Putamen (tissue), 1 donor: Measurements from ENCODE around the gene TNIP3.
A peak's percentile ranks its signal among the peaks of the same experiment; 100 is the strongest.

Experiments used
- DNase-seq: peaks from one replicate; pipeline ENCODE4 v3.0.0-alpha.2; 2016; ENCODE audit warnings: low spot score

The TNIP3 gene

DNA sequence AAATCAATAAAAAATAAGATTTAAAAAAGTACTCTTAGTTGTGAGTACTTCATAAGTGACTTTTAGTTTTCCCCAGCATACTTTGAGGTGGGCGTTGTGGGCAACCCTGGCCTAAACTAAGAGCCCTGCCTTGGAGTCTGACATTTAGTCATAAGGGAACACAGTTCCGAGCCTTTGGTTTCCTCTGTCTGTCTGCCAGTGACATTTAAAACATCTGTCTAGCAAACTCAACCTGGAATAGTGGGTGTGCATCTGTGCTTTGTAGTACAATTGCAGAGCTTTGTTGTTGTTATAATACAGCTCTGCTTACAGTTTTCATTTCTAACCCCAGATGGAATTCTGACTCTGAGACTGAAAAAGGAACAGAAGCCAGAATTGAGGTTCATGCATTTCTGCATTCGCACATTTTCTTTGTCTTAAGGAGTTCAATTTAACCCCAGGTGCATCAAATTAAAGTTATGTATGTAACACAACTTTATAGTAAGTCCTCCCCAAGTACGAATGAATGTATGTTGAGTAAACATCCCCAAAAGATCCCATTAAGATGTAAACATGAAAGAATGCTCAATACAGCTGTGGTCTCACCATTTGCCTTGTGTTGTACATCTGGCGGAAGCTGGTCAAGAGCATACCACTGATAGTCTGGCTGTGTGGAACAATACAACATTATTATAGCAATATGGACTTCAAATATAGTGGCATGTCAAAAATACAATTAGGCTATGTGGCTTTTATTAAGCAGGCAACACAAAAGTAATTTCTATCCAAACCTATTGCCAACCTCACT lies 25.9 kb downstream of the TNIP3 start:
- DNase-seq: no peak

- DNase-seq: no peak
Observed at GRCh38 chr4:121130326-121130660, 33.8 kb downstream of the TNIP3 start.

DNA sequence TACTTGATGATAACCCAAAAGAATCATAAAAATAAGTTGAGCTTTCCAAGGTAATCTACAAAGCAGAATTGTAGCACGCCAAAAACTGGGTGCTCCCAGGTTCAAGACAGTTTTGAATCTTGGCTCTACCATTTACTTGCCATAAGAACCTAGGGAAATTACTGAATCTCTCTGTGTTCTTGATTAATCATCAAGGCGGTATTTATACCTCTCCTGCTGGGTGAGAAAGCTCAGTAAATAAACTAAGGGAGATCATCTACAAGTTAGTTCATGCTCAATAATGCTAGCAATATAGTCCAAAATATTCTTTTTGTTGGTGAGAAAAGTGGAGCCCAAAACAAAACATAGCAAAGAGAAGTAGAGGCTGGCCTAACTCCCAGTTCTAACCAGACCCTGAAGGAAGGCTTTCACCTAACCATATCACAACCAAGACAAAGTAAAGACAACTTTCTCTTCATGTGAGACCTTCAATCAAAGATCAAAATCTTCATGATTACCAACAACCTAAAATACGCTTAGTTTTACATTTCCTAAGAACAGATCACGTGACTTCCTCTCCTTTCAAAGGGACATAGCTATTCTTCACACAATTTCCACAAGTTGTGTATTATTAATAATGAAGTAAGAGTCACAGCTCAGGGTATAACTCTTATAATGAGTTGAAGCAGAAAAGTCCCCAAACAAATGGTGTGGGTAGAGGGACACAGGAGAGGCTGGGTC lies 34.4 kb downstream of the TNIP3 start:
- DNase-seq: no peak

- no peak for DNase-seq
Observed at GRCh38 chr4:121127100-121127499, 37.0 kb downstream of the TNIP3 start.

DNA sequence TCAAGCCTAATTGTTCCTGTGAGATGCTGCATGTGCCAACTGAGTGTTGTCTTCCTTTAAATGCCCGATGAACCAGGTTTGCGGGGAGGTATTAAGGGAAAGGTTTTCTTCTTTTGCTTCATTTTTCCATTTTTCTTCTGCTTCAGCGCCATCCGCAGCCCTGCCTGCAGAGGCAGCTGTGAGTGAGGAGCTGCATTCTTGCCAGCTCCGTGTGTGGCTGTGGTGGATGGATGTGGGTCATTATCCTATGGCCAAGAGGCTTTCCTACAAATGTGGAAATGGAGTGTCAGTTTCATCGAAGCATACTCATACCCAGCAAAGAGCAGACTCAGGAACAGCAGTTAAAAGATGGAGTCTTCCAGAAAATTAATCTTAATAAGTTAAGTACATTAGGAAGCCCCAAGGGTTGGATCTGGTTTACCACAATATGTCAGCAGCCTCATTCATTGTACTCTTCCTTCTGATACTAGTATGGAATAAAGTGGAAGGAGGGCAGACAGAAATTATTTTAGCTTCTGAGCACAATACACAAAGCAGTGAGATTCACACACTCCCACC lies 37.6 kb downstream of the TNIP3 start:
- no peak for DNase-seq

DNA sequence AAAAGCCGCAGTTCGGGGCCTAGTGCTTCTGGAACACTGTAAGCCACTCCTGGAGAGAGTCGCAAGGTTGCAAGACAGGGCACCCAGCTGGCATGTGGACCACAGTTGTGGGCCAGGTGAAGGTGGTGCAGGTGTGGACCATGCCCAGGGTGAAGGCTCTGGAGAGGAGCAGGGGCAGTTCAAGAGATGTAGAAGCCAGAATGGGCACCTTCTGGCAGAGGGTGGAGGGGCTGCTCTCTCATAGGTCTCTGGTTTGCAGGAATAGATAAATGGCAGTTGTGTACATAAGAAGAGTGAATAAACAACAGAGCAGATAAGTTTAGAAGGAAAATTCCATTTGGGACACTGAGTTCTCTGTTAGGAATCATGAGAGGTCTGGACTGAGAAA lies 38.6 kb downstream of the TNIP3 start:
- no peak for DNase-seq

DNA sequence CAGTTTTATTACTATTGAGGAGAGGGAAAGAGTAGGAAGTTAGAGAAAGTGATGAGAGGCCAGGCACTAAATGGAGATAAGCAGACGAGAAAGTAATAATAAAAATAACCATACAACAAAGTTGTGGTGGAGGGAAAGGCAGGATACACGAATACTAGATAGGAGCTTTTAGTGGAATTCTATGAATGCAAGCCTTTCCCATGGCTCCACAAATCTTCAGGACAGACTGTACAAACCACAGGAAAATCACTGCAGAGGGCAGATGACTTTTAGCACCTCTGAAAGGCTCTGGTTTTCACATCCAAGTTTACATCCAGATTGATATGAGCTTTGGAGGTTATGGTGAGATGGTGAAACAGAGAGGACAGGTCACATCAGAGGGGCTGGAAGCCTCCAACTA lies 41.5 kb downstream of the TNIP3 start:
- no peak for DNase-seq

DNA sequence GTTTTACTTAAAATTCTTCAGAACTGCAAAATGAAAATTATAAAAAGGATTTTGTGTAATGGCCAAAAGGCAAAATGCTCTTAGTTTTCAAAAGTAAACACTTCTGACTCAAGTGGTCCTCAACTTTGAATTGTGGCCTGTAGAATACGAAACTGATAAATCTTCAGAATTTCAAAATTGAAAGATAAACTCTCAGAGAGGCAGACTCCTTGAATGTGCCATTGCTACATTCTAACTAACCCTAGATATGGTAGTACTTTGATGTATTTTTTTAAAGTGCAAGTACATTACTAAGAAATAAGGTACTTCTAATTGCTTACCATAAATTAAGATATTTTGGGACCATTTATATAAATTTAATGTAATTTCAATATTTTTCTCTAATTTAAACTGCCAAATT lies 44.4 kb downstream of the TNIP3 start:
- DNase-seq: no peak

DNA sequence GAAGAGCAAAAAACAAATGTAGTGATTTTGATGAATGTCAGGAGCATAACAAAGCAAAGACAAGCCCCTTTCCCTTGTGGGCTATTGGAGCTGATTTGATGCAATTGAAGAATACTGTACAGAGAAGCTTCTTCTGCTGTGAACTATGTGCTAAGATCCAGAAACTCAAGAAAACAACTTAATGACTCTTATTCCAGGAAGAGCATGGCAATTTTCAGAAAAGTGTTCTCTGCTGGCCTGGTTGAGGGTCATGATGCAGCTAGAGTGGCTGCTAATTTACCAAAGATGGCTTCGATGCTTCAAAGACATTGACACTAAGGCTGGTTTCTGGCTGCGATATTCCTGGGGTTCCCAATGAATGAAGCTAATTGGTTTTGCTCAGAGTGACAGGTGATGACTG lies 45.8 kb downstream of the TNIP3 start:
- peak; percentile 19 for DNase-seq

DNA sequence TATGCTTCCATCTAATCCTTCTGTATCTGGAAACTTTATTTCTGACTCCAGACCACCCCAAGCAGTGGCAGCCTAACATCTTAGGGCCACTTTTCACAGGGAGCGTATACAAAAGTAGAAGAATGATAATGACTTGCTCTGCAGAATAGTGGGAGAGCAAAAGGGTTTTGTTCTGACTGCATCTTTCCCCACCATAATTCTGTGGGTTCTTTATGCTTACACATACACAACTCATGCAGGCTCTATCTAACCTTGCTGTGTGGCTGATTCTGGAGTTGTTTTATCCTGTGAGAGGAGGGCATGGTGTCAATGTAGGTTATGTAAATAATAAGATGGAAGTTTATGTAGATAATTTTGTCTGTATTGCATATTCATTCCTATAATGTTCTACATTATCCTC lies 49.4 kb downstream of the TNIP3 start:
- no peak for DNase-seq

GRCh38 chr4:121112530-121112929 lies 51.6 kb downstream of the TNIP3 start:
- DNase-seq: no peak

DNA sequence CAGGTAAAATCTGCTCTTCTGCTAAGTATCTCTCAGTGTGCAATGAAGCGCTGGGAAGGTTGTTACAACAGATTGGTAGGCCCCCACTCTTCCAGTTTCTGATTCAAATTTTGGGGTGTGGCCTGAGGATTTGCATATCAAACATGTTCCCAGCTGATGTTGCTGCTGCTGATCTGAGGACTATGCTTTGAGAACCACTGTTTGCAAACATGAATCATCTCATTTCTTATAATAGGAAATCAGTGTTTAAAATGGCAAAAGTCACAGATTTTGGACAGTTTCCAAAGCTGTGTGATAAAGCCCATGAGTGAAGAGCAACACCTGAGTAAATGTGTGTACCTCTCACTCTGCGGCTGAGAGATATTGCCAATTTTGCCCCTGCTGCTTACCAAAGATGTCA lies 55.6 kb downstream of the TNIP3 start:
- DNase-seq: no peak

DNA sequence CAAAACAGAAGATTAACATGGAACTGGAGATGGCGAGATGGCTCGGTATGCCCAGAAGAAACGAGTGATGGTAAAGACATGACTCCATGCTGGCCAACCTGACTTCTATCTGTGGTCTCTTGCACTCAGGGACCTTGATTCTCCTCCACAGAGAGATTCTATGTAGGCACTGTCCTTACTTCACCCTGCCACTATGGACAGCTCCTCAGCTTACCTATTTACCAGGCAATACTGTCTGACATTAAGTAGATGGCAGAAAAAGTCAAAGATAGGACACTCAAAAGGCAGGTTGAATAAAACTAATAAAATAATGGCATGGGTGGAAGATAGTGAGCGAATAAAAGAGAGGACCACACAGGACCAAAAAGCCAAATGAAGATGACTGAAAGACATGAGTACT lies 56.6 kb downstream of the TNIP3 start:
- DNase-seq: no peak

DNA sequence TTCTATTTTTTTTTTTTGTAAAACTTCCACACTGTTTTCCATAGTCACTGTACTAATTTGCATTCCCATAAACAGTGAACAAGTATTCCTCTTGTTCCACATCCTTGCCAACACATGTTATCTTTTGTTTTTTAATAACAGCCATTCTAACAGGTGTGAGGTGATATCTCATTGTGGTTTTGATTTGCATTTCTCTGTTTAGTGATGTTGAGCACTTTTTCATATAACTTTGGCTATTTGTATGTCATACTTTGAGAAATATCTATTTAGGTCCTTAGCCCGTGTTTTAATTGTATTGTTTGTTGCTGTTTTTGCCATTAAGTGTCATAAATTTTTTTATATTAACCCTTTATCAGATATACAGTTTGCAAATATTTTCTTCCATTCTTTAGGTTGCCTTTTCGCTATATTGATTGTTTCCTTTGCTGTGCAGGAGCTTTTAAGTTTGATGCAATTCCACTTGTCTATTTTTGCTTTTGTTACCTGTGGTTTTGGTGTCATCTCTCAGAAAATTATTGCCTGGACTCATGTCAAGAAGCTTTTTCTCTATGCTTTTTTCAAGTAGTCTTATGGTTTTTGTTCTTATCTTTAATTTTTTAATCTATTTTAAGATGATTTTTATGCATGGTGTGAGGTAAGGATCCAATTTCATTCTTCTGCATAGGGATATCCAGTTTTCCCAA lies 63.9 kb downstream of the TNIP3 start:
- DNase-seq: no peak

DNA sequence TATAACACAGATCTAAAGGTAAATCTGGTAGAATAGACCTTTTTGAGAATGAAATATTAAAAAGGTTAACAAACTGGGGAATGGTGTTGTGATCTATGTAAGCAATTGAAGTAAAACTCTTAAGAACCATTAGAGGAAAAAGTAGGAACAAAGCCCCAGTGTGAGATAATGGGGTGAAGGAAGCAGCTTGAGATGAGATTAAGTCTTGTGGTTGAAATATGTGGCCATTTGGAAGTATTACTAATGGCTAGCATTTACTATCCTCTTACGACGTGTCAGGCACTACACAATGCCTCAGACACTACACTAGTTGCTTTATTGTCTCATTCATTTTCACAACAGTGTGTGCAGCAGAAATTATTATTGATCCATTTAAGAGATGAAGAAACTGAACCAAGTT lies 65.9 kb downstream of the TNIP3 start:
- no peak for DNase-seq

DNA sequence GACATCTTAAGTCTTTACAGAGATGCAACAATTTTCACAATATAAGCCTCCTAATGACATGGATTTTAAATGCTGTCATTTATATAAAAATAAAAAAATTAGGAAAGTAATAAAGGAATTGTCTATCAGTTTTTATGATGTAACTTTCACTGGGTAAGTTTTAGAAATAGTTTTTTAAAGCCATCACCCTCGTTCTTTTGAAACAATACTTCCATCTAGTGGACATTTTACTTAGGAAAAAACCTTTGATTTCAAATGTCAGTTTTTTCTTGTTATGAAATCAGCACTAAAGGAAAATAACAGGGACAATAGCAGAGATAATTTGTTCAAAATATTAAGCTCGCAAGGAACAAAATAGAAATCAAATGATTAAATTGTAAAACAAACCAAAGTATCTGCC lies 67.5 kb downstream of the TNIP3 start:
- no peak for DNase-seq

DNA sequence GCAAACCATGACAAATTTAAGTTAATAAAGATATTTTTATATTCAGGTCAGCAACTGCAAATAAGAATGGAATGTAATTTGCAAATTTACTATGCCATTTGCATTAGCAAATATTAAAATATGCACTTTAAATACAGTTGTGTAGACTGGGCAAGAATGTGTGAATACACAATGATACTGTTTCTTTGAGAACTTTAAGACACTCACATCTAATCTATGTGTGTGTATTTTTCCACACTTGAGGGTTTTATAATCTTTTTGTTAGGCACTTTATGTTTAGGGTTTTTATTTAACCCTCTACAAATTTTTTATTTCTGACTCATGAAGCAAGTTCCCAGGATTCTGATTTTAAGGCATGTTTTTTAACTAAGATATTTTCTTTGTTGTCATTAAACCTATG lies 67.9 kb downstream of the TNIP3 start:
- no peak for DNase-seq

- no peak for DNase-seq
Observed at GRCh38 chr4:121094297-121094966, 69.7 kb downstream of the TNIP3 start.

DNA sequence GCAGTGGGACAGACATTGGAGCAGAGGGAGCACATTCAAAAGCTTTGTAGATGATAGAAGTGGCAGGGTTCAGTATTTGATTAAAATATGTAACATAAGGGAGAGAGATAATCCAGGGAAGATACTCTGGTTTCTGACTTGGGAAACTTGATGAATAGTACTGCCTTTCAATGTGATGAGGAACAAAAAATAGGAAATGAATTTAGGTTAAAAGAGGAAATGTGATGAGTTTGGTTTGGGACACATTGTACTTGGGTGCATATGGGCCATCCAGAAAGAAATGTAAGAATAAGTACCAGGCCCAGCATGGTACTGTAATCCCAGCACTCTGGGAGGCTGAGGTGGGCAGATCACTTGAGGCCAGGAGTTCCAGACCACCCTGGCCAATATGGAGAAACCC lies 70.9 kb downstream of the TNIP3 start:
- no peak for DNase-seq

- DNase-seq: no peak
Observed at GRCh38 chr4:121091941-121092340, 72.2 kb downstream of the TNIP3 start.

GRCh38 chr4:121088867-121089266 lies 75.3 kb downstream of the TNIP3 start:
- DNase-seq: no peak
